ENCODE data around the gene PPP1R10.

Gene PPP1R10

DNA sequence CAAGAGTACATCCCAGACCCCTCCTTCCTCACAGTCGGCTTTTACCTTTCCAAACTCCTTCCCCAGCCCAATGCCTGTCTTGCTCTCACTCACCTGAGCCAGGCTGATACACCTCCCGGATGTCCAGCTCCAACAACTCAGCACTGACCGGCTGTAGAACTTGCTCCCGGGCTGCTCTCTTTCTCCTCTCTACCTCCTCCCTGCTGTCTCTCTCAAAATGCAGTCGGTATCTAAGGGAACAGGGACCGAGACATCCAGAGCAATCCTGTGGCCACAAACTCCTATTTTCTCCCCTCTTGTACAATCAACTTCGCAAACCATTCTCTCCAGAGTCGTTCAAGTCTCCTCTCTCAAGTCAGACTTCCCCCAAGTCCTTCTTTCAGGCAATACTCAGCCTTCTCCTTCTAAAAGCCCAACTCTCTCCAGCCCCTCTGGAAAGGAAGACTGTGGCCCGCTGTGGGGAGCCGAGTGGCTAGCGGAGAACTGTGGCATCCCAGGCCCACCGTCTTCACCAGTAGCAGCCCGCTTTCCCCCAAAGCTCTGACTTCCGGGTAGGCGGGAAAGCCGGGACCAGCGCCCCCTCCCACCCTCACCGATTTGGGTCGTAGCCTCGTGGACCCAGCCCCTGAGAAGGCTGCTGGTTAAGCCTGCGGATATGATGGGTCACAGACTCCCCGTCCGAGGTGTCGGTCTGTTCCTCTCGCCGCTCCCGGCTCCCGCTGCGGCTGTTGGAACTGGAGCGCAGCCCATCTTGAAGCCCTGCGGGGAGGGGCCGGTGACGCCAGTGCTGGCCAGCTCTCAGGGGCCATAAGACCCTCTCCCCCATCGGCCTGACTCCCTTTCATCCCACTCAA is 61.9 kb downstream of the PPP1R10 start:
- peak; percentile 65 for DNase-seq

DNA sequence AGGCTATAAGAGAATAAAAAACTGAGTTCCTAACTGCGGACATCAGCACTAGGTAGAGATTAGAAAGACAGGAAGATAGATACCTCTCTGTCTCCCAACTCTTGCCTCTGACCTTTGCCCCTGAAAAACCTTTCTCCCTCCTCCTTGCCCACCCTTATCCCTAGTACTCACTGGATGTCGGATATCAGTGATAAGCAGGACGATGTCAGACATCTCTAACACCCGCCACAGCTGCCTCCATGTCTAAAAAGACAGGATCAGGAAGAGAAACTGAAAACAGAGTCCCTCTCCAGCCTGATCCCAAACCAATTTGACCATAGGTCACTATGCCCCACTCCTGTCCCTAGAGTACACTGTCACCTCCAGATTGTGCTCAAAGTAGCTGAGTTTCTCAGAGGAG is 62.6 kb downstream of the PPP1R10 start:
- DNase-seq, result no peak

Data from activated CD8-positive, alpha-beta memory T cell treated with anti-CD3 and anti-CD28 coated beads, Interleukin-2, amount 50 U/mL, for 48 hours (primary cell).